ENCODE measurements around the gene DCT.

Gene DCT

GRCh38 chr13:94394723-94395122, 84.8 kb downstream of the DCT start:
- DNase-seq (ENCODE audit: low spot score) = no peak

- DNase-seq (ENCODE audit: low spot score) = no peak
Observed at GRCh38 chr13:94390881-94391280, 88.6 kb downstream of the DCT start.

- no peak for DNase-seq (ENCODE audit: low spot score)
Observed at GRCh38 chr13:94389604-94390351, 89.7 kb downstream of the DCT start.

- no peak for DNase-seq (ENCODE audit: low spot score)
Observed at GRCh38 chr13:94387047-94387446, 92.4 kb downstream of the DCT start.

All from CD4-positive, alpha-beta T cell treated with Interleukin-2 at 100 ng/mL for 4 hours (primary cell).